ENCODE data around the gene TBC1D7. TPM values are rescaled to one million over a fixed set of nuclear protein-coding genes. Genes with fewer than 3 reads are reported as not detected.

Gene TBC1D7
- total and polyA plus RNA-seq, 2 donors (not counting 1 experiment from before 2014, with no cell fraction given) = 21.5 to 22.3 TPM

- H3K4me3 ChIP-seq (ENCODE audit: control extremely low read depth in 1 of 5, extremely low read depth in 1 of 5, insufficient read depth in 1 of 5, low read depth in 2 of 5, low read length in 4 of 5) = no peak overlapping the region
- CTCF ChIA-PET = interaction anchor here (0.5 to 9.8 kb wide), 23 partner anchors 10 to 735 kb away, joined by 3 to 238 read pairs (median 7); partner anchors contain the start of gene SIRT5
- H3K9me3 ChIP-seq (ENCODE audit: control extremely low read depth in 1 of 3, control insufficient read depth in 2 of 3, insufficient read depth in 1 of 3, low read length in 2 of 3) = no peaks in the 10 kb centered on the region
- Mint-ChIP-seq H3K27ac (no peak overlapping the region), H3K9me3 (ENCODE audit: insufficient read depth) (no peaks in the 10 kb centered on the region), H3K4me3 (no peak overlapping the region), H3K4me1 (peaks cover 30% of the 10 kb centered on the region), H3K27me3 (no peaks in the 10 kb centered on the region)
- no peak for ATAC-seq (ENCODE audit: low read depth)
- intact Hi-C loops (cut with micrococcal nuclease) = no loop called here
- POLR2A ChIA-PET = no interaction called here
- H3K79me2 ChIP-seq (ENCODE audit: control insufficient read depth, insufficient read depth, low read length) = peaks cover 15% of the 10 kb centered on the region
- WGBS (ENCODE audit: insufficient coverage) = no CpG with 5 or more reads among the region's 2 CpGs
- peaks cover 16% of the 10 kb centered on the region in 2 donors for H3K4me1 ChIP-seq (ENCODE audit: control insufficient read depth in 2 of 2, insufficient read depth in 2 of 2, low read length in 2 of 2)
- no peak overlapping the region for H3K4me2 ChIP-seq (replicated peaks; ENCODE audit: low read depth, low read length, poor library complexity, severe bottlenecking)
- TF ChIP-seq EZH2 (IDR thresholded peaks at IDR 0.05; ENCODE audit: borderline replicate concordance, insufficient read depth, low read depth, low read length, poor library complexity, severe bottlenecking) = no peak
- TF ChIP-seq, protein P1, sequence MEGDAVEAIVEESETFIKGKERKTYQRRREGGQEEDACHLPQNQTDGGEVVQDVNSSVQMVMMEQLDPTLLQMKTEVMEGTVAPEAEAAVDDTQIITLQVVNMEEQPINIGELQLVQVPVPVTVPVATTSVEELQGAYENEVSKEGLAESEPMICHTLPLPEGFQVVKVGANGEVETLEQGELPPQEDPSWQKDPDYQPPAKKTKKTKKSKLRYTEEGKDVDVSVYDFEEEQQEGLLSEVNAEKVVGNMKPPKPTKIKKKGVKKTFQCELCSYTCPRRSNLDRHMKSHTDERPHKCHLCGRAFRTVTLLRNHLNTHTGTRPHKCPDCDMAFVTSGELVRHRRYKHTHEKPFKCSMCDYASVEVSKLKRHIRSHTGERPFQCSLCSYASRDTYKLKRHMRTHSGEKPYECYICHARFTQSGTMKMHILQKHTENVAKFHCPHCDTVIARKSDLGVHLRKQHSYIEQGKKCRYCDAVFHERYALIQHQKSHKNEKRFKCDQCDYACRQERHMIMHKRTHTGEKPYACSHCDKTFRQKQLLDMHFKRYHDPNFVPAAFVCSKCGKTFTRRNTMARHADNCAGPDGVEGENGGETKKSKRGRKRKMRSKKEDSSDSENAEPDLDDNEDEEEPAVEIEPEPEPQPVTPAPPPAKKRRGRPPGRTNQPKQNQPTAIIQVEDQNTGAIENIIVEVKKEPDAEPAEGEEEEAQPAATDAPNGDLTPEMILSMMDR (IDR thresholded peaks at IDR 0.05) = no peak
- H4K20me1 ChIP-seq (ENCODE audit: control insufficient read depth, insufficient read depth, low read length, poor library complexity, severe bottlenecking) = no peaks in the 10 kb centered on the region
- H3K27ac ChIP-seq (ENCODE audit: low read length in 2 of 2) = no peak overlapping the region
- no peak for DNase-seq
- H2AFZ ChIP-seq (ENCODE audit: insufficient read depth, low read depth, low read length, poor library complexity, severe bottlenecking) = no peak overlapping the region
- no peak overlapping the region for H3K9ac ChIP-seq (ENCODE audit: low read length)
- no peaks in the 10 kb centered on the region for H3K27me3 ChIP-seq (replicated peaks in 1 of 4; ENCODE audit: control extremely low read depth in 1 of 4, control insufficient read depth in 3 of 4, insufficient read depth in 4 of 4, low read length in 3 of 4)
- no peaks in the 10 kb centered on the region for H3K36me3 ChIP-seq (replicated peaks in 1 of 2; ENCODE audit: control extremely low read depth in 1 of 2, control insufficient read depth in 1 of 2, extremely low read depth in 1 of 2, insufficient read depth in 2 of 2, low read length in 1 of 2)
These were observed 4.0 kb upstream of the TBC1D7 start for GRCh38 chr6:13332349-13332706.

DNA sequence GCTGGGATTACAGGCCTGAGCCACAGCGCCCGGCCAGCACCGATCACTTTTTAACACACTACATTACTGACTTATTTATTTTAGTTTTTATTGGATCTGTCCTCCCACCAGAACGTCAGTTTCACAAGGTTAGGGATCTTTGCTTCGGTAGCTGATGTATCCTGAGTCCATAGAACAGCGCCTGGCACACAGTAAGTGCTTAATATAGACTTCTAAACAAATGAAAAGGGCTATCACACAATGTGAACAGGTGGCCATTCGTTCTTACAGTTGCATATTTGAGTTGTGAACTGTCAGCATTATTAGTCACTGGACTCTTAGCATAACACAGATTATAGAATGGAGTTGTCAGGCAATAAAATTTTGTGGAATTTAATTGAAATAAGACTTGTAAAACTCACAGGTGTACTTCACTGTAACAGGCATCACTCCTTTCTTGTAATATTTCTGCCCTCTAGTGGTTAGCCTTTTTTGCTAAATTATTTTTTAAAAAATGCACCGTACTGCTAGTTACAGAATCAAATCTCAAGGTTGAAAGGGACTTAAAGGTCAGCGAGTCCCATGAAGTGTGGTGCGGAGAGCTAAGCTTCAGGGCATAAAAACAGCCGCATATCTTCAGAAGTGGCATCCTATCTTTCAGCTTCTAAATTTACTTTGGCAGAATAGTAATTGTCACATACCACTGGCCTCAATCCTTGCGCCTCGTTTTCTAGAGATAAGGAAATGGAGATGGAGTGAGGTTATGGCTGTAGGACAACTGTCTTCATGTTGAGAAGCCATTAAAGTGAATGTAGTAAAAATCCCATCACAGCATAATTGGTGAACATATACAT is 3.4 kb upstream of the TBC1D7 start:
- Histone ChIP-seq H3K4me1 (ENCODE audit: control insufficient read depth in 2 of 2, insufficient read depth in 2 of 2, low read length in 2 of 2) (peaks cover 13 to 18% of the 10 kb centered on the region in 2 donors), H3K36me3 (replicated peaks in 1 of 2; ENCODE audit: control extremely low read depth in 1 of 2, control insufficient read depth in 1 of 2, extremely low read depth in 1 of 2, insufficient read depth in 2 of 2, low read length in 1 of 2) (no peaks in the 10 kb centered on the region), H3K9me3 (ENCODE audit: control extremely low read depth in 1 of 3, control insufficient read depth in 2 of 3, insufficient read depth in 1 of 3, low read length in 2 of 3) (no peaks in the 10 kb centered on the region), H3K27me3 (replicated peaks in 1 of 4; ENCODE audit: control extremely low read depth in 1 of 4, control insufficient read depth in 3 of 4, insufficient read depth in 4 of 4, low read length in 3 of 4) (no peaks in the 10 kb centered on the region), H2AFZ (ENCODE audit: insufficient read depth, low read depth, low read length, poor library complexity, severe bottlenecking) (no peak overlapping the region), H3K27ac (ENCODE audit: low read length in 2 of 2) (no peak overlapping the region), H3K79me2 (ENCODE audit: control insufficient read depth, insufficient read depth, low read length) (peaks cover 21% of the 10 kb centered on the region), H3K4me3 (ENCODE audit: control extremely low read depth in 1 of 5, extremely low read depth in 1 of 5, insufficient read depth in 1 of 5, low read depth in 2 of 5, low read length in 4 of 5) (no peak overlapping the region), H3K9ac (ENCODE audit: low read length) (no peak overlapping the region), H4K20me1 (ENCODE audit: control insufficient read depth, insufficient read depth, low read length, poor library complexity, severe bottlenecking) (no peaks in the 10 kb centered on the region), H3K4me2 (replicated peaks; ENCODE audit: low read depth, low read length, poor library complexity, severe bottlenecking) (no peak overlapping the region)
- Mint-ChIP-seq H3K4me3 (no peak overlapping the region), H3K27me3 (no peaks in the 10 kb centered on the region), H3K4me1 (peaks cover 31% of the 10 kb centered on the region), H3K27ac (no peak overlapping the region), H3K9me3 (ENCODE audit: insufficient read depth) (no peaks in the 10 kb centered on the region)
- ATAC-seq (ENCODE audit: low read depth) = no peak
- WGBS (ENCODE audit: insufficient coverage) = 40% methylated on average over 1 of the region's 13 CpGs
- ChIA-PET CTCF (interaction anchor here (0.5 to 9.8 kb wide), 37 partner anchors 8 to 735 kb away, joined by 3 to 238 read pairs (median 6); partner anchors contain the start of genes NOL7 and SIRT5), POLR2A (interaction anchor here (0.7 kb wide), 2 partner anchors 240 to 283 kb away, joined by 6 to 11 read pairs; partner anchors contain the start of gene NOL7)
- DNase-seq = peak; percentile 68
- intact Hi-C loops (cut with micrococcal nuclease) = loop anchor here (1.0 kb wide), 1 partner anchor 136 kb away; no protein-coding TSS in a partner anchor
- TF ChIP-seq EZH2 (IDR thresholded peaks at IDR 0.05; ENCODE audit: borderline replicate concordance, insufficient read depth, low read depth, low read length, poor library complexity, severe bottlenecking) = no peak
- TF ChIP-seq, protein P1 (IDR thresholded peaks at IDR 0.05) = peak; percentile 83

Measured in B cell (primary cell).